OCI-LY7 (cell line): ENCODE data around the gene UBE4B.

Experiments
- CTCF ChIP-seq: fragments of 200-600 bp; sonication (generic); conservative IDR thresholded peaks from 2 replicates; pipeline ENCODE4 v1.5.1; 2014; ENCODE audit warnings: mild to moderate bottlenecking, antibody characterized with exemption, low read length, moderate library complexity, mixed read lengths
- EZH2phosphoT487 ChIP-seq: fragments of 200-600 bp; sonication (generic); IDR thresholded peaks from 2 replicates; pipeline ENCODE4 v1.6.1; 2018; ENCODE audit warnings: low read depth, borderline replicate concordance, mild to moderate bottlenecking, mixed run types, antibody characterized with exemption, low read length, moderate library complexity, mixed read lengths

GRCh38 chr1:10117132-10117531 lies 84.4 kb downstream of the UBE4B start:
- TF ChIP-seq CTCF, result no peak
- TF ChIP-seq EZH2phosphoT487, result no peak
